K562 (cell line): Measurements from ENCODE around the gene VWA5B1. TPM values are rescaled to one million over a fixed set of nuclear protein-coding genes. Genes with fewer than 3 reads are reported as not detected.

Experiments used
- ATAC-seq: fragments of 200-7000 bp; cut with Tn5 transposase; 3 replicates; pipeline ENCODE4 v1.9.1; 2020; ENCODE audit warnings: moderate library complexity
- BruUV-seq: library from RNA; stranded (reverse); fragments of 400-500 nt; replicated peaks from 2 replicates; lab custom pipeline; 2021; lab: Mats Ljungman, UMichigan
- CTCF ChIA-PET: fragments of 300-600 bp; formaldehyde crosslinking; extraction: SDS; loops from one replicate; lab custom pipeline; 2021; ENCODE audit warnings: low intra/inter-chr PET ratio; lab: Yijun Ruan, JAX
- POLR2A ChIA-PET: fragments of 300-600, 350-650 bp; sonication (Branson Sonifier 250); formaldehyde crosslinking; extraction: SDS; loops from one replicate; lab custom pipeline; 2021; ENCODE audit warnings: antibody characterized with exemption, inconsistent platforms; lab: Yijun Ruan, JAX
- DNase-seq, 4 experiments: peaks; one replicate each; pipeline versions ENCODE4 v3.0.0 to v3.0.0-alpha.2; 2011 to 2018; ENCODE audit warnings: low spot score in 3 of 4, mixed read lengths in 3 of 4; ENCODE audit errors: extremely low read depth in 1 of 4
- FAIRE-seq: peaks from 2 replicates; lab custom pipeline; 2011; peaks lifted over from hg19 to GRCh38; lab: Jason Lieb, UNC
- H2AFZ ChIP-seq: 2 replicates; pipeline ENCODE4 v1.6.0; 2011; ENCODE audit warnings: low read depth, low read length, control low read depth, inconsistent platforms
- H3K27ac ChIP-seq: fragments of 200-600 bp; 3 replicates; pipeline ENCODE4 v1.8.0; 2011; ENCODE audit warnings: low read depth, mild to moderate bottlenecking, control low read depth, inconsistent platforms, low read length, moderate library complexity, mixed read lengths; ENCODE audit errors: extremely low read depth
- H3K27me3 ChIP-seq, 2 experiments: fragments of 300-600 bp in 1 of 2; 2 replicates in 1 of 2; 3 replicates in 1 of 2; pipeline versions ENCODE4 v1.6.0 to v1.8.0; 2011; ENCODE audit warnings: inconsistent platforms in 2 of 2, low read length in 2 of 2, mild to moderate bottlenecking in 1 of 2, mixed read lengths in 1 of 2, moderate library complexity in 1 of 2; ENCODE audit not compliant: control insufficient read depth in 2 of 2, insufficient read depth in 2 of 2
- H3K36me3 ChIP-seq: fragments of 300-600 bp; 3 replicates; pipeline ENCODE4 v1.8.0; 2011; ENCODE audit warnings: mild to moderate bottlenecking, low read length, inconsistent platforms; ENCODE audit not compliant: control insufficient read depth, insufficient read depth
- H3K4me1 ChIP-seq, 2 experiments: fragments of 200-600 bp in 1 of 2; replicated peaks in 1 of 2; 2 replicates in 1 of 2; 3 replicates in 1 of 2; pipeline versions ENCODE4 v1.5.1 to v1.8.0; 2011; ENCODE audit warnings: inconsistent platforms in 2 of 2, low read length in 2 of 2, mild to moderate bottlenecking in 1 of 2, mixed read lengths in 1 of 2, moderate library complexity in 1 of 2; ENCODE audit not compliant: control insufficient read depth in 2 of 2, insufficient read depth in 2 of 2
- H3K4me2 ChIP-seq: 2 replicates; pipeline ENCODE4 v1.6.1; 2011; ENCODE audit warnings: low read length, control low read depth, inconsistent platforms, mixed read lengths; ENCODE audit not compliant: insufficient read depth
- H3K4me3 ChIP-seq: fragments of 200-600 bp; sonication (generic), shearing (Covaris generic); 2 replicates; pipeline ENCODE4 v1.5.1; 2016; ENCODE audit warnings: control low read depth, inconsistent platforms
- H3K79me2 ChIP-seq: fragments of 200-600 bp; 3 replicates; pipeline ENCODE4 v1.8.0; 2011; ENCODE audit warnings: low read length, inconsistent platforms; ENCODE audit not compliant: control insufficient read depth, insufficient read depth
- H3K9ac ChIP-seq, 2 experiments: 2 replicates each; pipeline versions ENCODE4 v1.6.0 to v1.6.1; 2011; ENCODE audit warnings: low read depth in 2 of 2, low read length in 2 of 2, control low read depth in 1 of 2, inconsistent platforms in 1 of 2, mild to moderate bottlenecking in 1 of 2, mixed read lengths in 1 of 2; ENCODE audit not compliant: insufficient read depth in 1 of 2
- H3K9me1 ChIP-seq: one replicate; pipeline ENCODE4 v1.6.0; 2011; ENCODE audit warnings: inconsistent platforms, mild to moderate bottlenecking, low read length, moderate library complexity; ENCODE audit not compliant: control insufficient read depth, insufficient read depth
- H3K9me3 ChIP-seq: replicated peaks from 2 replicates; pipeline ENCODE4 v1.5.1; 2011; ENCODE audit warnings: low read depth, low read length, inconsistent platforms; ENCODE audit not compliant: control insufficient read depth, insufficient read depth
- H4K20me1 ChIP-seq: replicated peaks from 2 replicates; pipeline ENCODE4 v1.6.1; 2011; ENCODE audit warnings: low read length, inconsistent platforms, mixed read lengths; ENCODE audit not compliant: control insufficient read depth, insufficient read depth
- FUS ChIP-seq: fragments of 200-400 bp; formaldehyde crosslinking; optimal IDR thresholded peaks from 2 replicates; pipeline ENCODE3; 2017; ENCODE audit warnings: low read depth, low read length
- L3MBTL2 ChIP-seq: fragments of 450-650 bp; IDR thresholded peaks from 2 replicates; pipeline ENCODE4 v1.6.1; 2016; ENCODE audit warnings: mild to moderate bottlenecking, moderate library complexity
- MAFG ChIP-seq: fragments of 450-650 bp; conservative IDR thresholded peaks from 2 replicates; pipeline ENCODE4 v1.6.1; 2016; ENCODE audit warnings: missing genetic modification characterization, missing compliant biosample characterization
- NFYB ChIP-seq: IDR thresholded peaks from 2 replicates; pipeline ENCODE4 v1.6.1; 2011; ENCODE audit warnings: mild to moderate bottlenecking, moderate library complexity; ENCODE audit not compliant: insufficient read length; ENCODE audit errors: extremely low read depth
- RBM39 ChIP-seq: fragments of 200-400 bp; formaldehyde crosslinking; optimal IDR thresholded peaks from 2 replicates; pipeline ENCODE3; 2018; ENCODE audit warnings: low read depth, low read length
- TCF7 ChIP-seq: sonication (generic); IDR thresholded peaks from 2 replicates; pipeline ENCODE4 v1.6.1; 2016; ENCODE audit warnings: antibody characterized with exemption, borderline replicate concordance
- THRAP3 ChIP-seq: fragments of 450-650 bp; IDR thresholded peaks from 2 replicates; pipeline ENCODE4 v1.6.1; 2016; ENCODE audit warnings: mild to moderate bottlenecking, inconsistent platforms, borderline replicate concordance
- ZNF121 ChIP-seq: sonication (generic); formaldehyde crosslinking; conservative IDR thresholded peaks from 2 replicates; pipeline ENCODE4 v1.8.0; 2022; ENCODE audit warnings: missing genetic modification reagents
- ZNF124 ChIP-seq: sonication (generic); formaldehyde crosslinking; IDR thresholded peaks from 2 replicates; pipeline ENCODE4 v1.8.1; 2022; ENCODE audit warnings: missing genetic modification reagents
- ZNF253 ChIP-seq: fragments of 250-450 bp; sonication (Bioruptor Pico); conservative IDR thresholded peaks from 2 replicates; pipeline ENCODE4 v1.6.1; 2021; ENCODE audit warnings: mild to moderate bottlenecking
- ZNF3 ChIP-seq: fragments of 250-450 bp; sonication (Bioruptor Pico); IDR thresholded peaks from 2 replicates; pipeline ENCODE4 v1.5.0; 2021; ENCODE audit warnings: mild to moderate bottlenecking, moderate library complexity
- WGBS: fragments of 100-300 bp; shearing (Covaris generic); methylation state at CpG from one replicate; pipeline ENCODE4 v1.1.6; 2016; ENCODE audit warnings: low coverage, mixed read lengths; ENCODE audit not compliant: insufficient coverage; ENCODE audit errors: missing lambda C conversion rate; 5-methylcytosine and 5-hydroxymethylcytosine counted together
- in situ Hi-C: fragments of 300-500 bp; cut with MboI; formaldehyde crosslinking; loops from 4 replicates; pipeline ENCODE4 v1.15.0; 2018; ENCODE audit warnings: inconsistent platforms, mixed read lengths
- intact Hi-C: fragments of 100-400 bp; cut with micrococcal nuclease; formaldehyde crosslinking; loops from 2 replicates; pipeline ENCODE4 v1.14.2; 2022
- polyA plus RNA-seq, 8 experiments: library from polyadenylated mRNA; depleted of rRNA in 4 of 8; stranded (reverse) in 5 of 8; unstranded in 3 of 8; fragments of >200 nt; fragmentation: Nextera tagmentation in 2 of 8; fragmentation: Illumina TruSeq in 1 of 8; extraction: Ambion mirVana in 2 of 8; extraction: Trizol in 1 of 8; gene quantifications; 2 replicates each; pipeline versions ENCODE4 v1.2.1 to v1.2.3, GENCODE V29; 2011 to 2014; ENCODE audit warnings: inconsistent platforms in 1 of 8, missing spikeins in 1 of 8
- total RNA-seq, 7 experiments: library from RNA; depleted of rRNA in 6 of 7; stranded (reverse); fragments of >200 nt in 6 of 7; fragmentation: Illumina TruSeq in 2 of 7; extraction: Trizol in 2 of 7; gene quantifications; 2 replicates each; pipeline versions ENCODE4 v1.2.1 to v1.2.3, GENCODE V29; 2011 to 2021; ENCODE audit warnings: low replicate concordance in 1 of 7
- TF ChIP-seq, protein P1 (sequence below): sonication (generic); formaldehyde crosslinking; IDR thresholded peaks from 2 replicates; pipeline ENCODE4 v1.9.0; 2022; ENCODE audit warnings: mild to moderate bottlenecking, missing genetic modification reagents
- TF ChIP-seq, protein P2 (sequence below), 2 experiments: fragments of 450-650 bp; formaldehyde crosslinking in 1 of 2; IDR thresholded peaks; 2 replicates each; pipeline versions ENCODE4 v1.4.0 to v1.6.1; 2014 to 2020; ENCODE audit warnings: mild to moderate bottlenecking in 2 of 2, borderline replicate concordance in 1 of 2, low read depth in 1 of 2
- TF ChIP-seq, protein P3 (sequence below): fragments of 450-650 bp; IDR thresholded peaks from 2 replicates; pipeline ENCODE4 v1.6.1; 2016

The VWA5B1 gene
- total and polyA plus RNA-seq, 9 of the 15 experiments (the other 6 are each of a cell fraction or from before 2014, with no cell fraction given): not detected

DNA sequence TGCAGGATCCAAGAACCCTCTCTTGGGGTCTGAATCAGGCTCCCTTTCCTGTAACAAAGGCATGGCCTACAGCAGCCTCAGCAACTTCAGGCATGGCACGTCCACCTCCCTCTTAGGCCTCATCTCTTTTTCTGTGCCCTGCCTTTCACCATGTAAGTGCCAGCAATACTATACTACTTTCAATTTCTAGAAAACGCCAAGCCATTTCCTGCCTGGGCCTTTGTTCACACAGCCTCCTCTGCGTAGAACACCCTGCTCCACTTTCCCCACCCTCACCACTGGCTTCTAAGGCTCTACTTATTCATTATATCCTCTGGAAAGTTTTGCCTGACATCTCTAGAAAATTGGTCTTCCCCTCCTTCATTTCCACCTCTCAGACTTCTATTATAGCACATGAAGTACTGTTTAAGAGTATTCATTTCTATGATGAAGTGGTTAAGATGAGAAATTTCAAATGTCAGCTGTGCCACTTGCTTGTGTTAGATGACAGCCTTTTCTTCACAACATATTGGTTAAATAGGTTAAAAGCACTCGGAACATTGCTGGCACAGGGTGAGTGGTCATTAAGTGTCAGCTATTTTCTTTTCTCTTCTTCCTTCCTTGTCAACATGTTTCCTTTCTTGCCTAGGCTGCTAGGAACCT is 41.6 kb upstream of the VWA5B1 start:
- CTCF ChIA-PET: no interaction called here
- H3K27ac ChIP-seq: no peak overlapping the region
- H3K4me1 ChIP-seq: no peaks in the 10 kb centered on the region
- no peaks in the 10 kb centered on the region for H3K36me3 ChIP-seq
- no peak overlapping the region for H3K4me3 ChIP-seq
- FAIRE-seq (no peak), DNase-seq (no peak), ATAC-seq (no peak)
- H3K4me2 ChIP-seq: no peak overlapping the region
- no peaks in the 10 kb centered on the region for H3K79me2 ChIP-seq
- in situ Hi-C loops: no loop called here
- no peaks in the 10 kb centered on the region for H3K9me3 ChIP-seq
- POLR2A ChIA-PET: no interaction called here
- H4K20me1 ChIP-seq: no peaks in the 10 kb centered on the region
- no peaks in the 10 kb centered on the region for H3K9me1 ChIP-seq
- H2AFZ ChIP-seq: no peak overlapping the region
- intact Hi-C loops: no loop called here
- H3K27me3 ChIP-seq: peaks cover 11 to 14% of the 10 kb centered on the region in 2 experiments; a peak in 3 of 5 replicates
- no TSS peak for BruUV-seq
- H3K9ac ChIP-seq: no peak overlapping the region
- 0% methylated on average over 4 of the region's 4 CpGs for WGBS
- TF ChIP-seq RBM39 (no peak), ZNF121 (CRISPR knock-in tag) (no peak), FUS (no peak), ZNF124 (CRISPR knock-in tag) (no peak), ZNF3 (CRISPR knock-in tag) (no peak), TCF7 (no peak), L3MBTL2 (no peak), NFYB (no peak), MAFG (no peak), ZNF253 (CRISPR knock-in tag) (no peak), THRAP3 (no peak)
- TF ChIP-seq, protein P1, sequence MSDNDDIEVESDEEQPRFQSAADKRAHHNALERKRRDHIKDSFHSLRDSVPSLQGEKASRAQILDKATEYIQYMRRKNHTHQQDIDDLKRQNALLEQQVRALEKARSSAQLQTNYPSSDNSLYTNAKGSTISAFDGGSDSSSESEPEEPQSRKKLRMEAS: no peak
- TF ChIP-seq, protein P2, sequence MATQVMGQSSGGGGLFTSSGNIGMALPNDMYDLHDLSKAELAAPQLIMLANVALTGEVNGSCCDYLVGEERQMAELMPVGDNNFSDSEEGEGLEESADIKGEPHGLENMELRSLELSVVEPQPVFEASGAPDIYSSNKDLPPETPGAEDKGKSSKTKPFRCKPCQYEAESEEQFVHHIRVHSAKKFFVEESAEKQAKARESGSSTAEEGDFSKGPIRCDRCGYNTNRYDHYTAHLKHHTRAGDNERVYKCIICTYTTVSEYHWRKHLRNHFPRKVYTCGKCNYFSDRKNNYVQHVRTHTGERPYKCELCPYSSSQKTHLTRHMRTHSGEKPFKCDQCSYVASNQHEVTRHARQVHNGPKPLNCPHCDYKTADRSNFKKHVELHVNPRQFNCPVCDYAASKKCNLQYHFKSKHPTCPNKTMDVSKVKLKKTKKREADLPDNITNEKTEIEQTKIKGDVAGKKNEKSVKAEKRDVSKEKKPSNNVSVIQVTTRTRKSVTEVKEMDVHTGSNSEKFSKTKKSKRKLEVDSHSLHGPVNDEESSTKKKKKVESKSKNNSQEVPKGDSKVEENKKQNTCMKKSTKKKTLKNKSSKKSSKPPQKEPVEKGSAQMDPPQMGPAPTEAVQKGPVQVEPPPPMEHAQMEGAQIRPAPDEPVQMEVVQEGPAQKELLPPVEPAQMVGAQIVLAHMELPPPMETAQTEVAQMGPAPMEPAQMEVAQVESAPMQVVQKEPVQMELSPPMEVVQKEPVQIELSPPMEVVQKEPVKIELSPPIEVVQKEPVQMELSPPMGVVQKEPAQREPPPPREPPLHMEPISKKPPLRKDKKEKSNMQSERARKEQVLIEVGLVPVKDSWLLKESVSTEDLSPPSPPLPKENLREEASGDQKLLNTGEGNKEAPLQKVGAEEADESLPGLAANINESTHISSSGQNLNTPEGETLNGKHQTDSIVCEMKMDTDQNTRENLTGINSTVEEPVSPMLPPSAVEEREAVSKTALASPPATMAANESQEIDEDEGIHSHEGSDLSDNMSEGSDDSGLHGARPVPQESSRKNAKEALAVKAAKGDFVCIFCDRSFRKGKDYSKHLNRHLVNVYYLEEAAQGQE (IDR thresholded peaks at IDR 0.05; ENCODE audit: borderline replicate concordance): no peak
- TF ChIP-seq, protein P2 (CRISPR knock-in tag; IDR thresholded peaks at IDR 0.05; ENCODE audit: low read depth): no peak
- TF ChIP-seq, protein P3, sequence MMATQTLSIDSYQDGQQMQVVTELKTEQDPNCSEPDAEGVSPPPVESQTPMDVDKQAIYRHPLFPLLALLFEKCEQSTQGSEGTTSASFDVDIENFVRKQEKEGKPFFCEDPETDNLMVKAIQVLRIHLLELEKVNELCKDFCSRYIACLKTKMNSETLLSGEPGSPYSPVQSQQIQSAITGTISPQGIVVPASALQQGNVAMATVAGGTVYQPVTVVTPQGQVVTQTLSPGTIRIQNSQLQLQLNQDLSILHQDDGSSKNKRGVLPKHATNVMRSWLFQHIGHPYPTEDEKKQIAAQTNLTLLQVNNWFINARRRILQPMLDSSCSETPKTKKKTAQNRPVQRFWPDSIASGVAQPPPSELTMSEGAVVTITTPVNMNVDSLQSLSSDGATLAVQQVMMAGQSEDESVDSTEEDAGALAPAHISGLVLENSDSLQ: no peak
